SK-N-DZ (cell line): ENCODE results near the gene HMCES.
A peak's percentile ranks its signal among the peaks of the same experiment; 100 is the strongest.
"Not testable (repeated sequence)": the region's sequence is repeated elsewhere in the genome, so short reads cannot be mapped to it uniquely, and the experiment has no call there.

ENCODE experiments used
- DNase-seq: peaks from one replicate; pipeline ENCODE4 v3.0.0-alpha.2; 2015; ENCODE audit warnings: low spot score

HMCES gene

GRCh38 chr3:129256270-129256669 lies 22.4 kb upstream of the HMCES start:
- DNase-seq: no peak

GRCh38 chr3:129257609-129258008 lies 21.1 kb upstream of the HMCES start:
- DNase-seq: no peak

GRCh38 chr3:129259612-129260477 lies 18.8 kb upstream of the HMCES start:
- DNase-seq: no peak

- DNase-seq: no peak
These were observed 18.1 kb upstream of the HMCES start for GRCh38 chr3:129260606-129261005.

GRCh38 chr3:129261894-129262293 lies 16.8 kb upstream of the HMCES start:
- DNase-seq: no peak

- DNase-seq: no peak
These were observed 15.3 kb upstream of the HMCES start for GRCh38 chr3:129263161-129263910.

GRCh38 chr3:129264994-129265393 lies 13.7 kb upstream of the HMCES start:
- not testable (repeated sequence) for DNase-seq

- no peak for DNase-seq
These were observed 12.0 kb upstream of the HMCES start for GRCh38 chr3:129266651-129267050.

GRCh38 chr3:129268396-129268795 lies 10.3 kb upstream of the HMCES start:
- DNase-seq: no peak

GRCh38 chr3:129271674-129272073 lies 7.0 kb upstream of the HMCES start:
- DNase-seq: no peak

- no peak for DNase-seq
These were observed 2.3 kb upstream of the HMCES start for GRCh38 chr3:129276385-129276784.

GRCh38 chr3:129277829-129278271 lies 820 bp upstream of the HMCES start:
- no peak for DNase-seq

GRCh38 chr3:129278966-129279906 lies 566 bp downstream of the HMCES start:
- DNase-seq: peak; percentile 64

GRCh38 chr3:129280183-129280582 lies 1.5 kb downstream of the HMCES start:
- no peak for DNase-seq

- DNase-seq: no peak
These were observed 3.1 kb downstream of the HMCES start for GRCh38 chr3:129281726-129282125.

GRCh38 chr3:129282727-129283327 lies 4.2 kb downstream of the HMCES start:
- DNase-seq: no peak

- no peak for DNase-seq
These were observed 7.4 kb downstream of the HMCES start for GRCh38 chr3:129286081-129286480.

GRCh38 chr3:129288446-129288845 lies 9.8 kb downstream of the HMCES start:
- no peak for DNase-seq

- no peak for DNase-seq
These were observed 10.7 kb downstream of the HMCES start for GRCh38 chr3:129289201-129289921.

- no peak for DNase-seq
These were observed 12.7 kb downstream of the HMCES start for GRCh38 chr3:129291236-129291886.
